ENCODE results near the gene CYP2R1.

Gene CYP2R1

GRCh38 chr11:14908214-14908880 lies 16.3 kb upstream of the CYP2R1 start:
- H3K27ac ChIP-seq = peak overlapping the region in 8 of 11 experiments; percentile 6 to 57 (median 22); a peak in 7 of 22 replicates
- no peaks in the 10 kb centered on the region for H4K20me1 ChIP-seq
- peak overlapping the region; percentile 52 to 98 (median 91) for H3K4me2 ChIP-seq
- H3K4me1 ChIP-seq = peaks cover 34 to 54% (median 49%) of the 10 kb centered on the region in 10 experiments
- no peaks in the 10 kb centered on the region for H3K27me3 ChIP-seq
- H3K4me3 ChIP-seq = no peak overlapping the region
- no peaks in the 10 kb centered on the region for H3K9me3 ChIP-seq (replicated peaks in 1 of 11)
- peak overlapping the region in 3 of 11 experiments; percentile 19 to 22 (median 22); a peak in 2 of 22 replicates for H3K9ac ChIP-seq
- no peaks in the 10 kb centered on the region for H3K36me3 ChIP-seq
- peak in 4 of 11 experiments; percentile 16 to 58 (median 46); a peak in 4 of 22 replicates for TF ChIP-seq Cebpa-rat (IDR thresholded peaks at IDR 0.05)

- TF ChIP-seq Cebpa-rat (IDR thresholded peaks at IDR 0.05) = 0 out of 22 replicates have a peak, but pooled peaks of 2 of the 11 experiments have one; percentile 26 to 41
- Histone ChIP-seq H3K9me3 (replicated peaks in 1 of 11) (no peaks in the 10 kb centered on the region), H3K27ac (peak overlapping the region in 8 of 11 experiments; percentile 16 to 60 (median 40); a peak in 13 of 22 replicates), H3K4me2 (peak overlapping the region; percentile 52 to 98 (median 91)), H3K4me3 (no peak overlapping the region), H3K9ac (peak overlapping the region in 4 of 11 experiments; percentile 6 to 51 (median 14); a peak in 2 of 22 replicates), H3K36me3 (no peaks in the 10 kb centered on the region), H3K4me1 (peaks cover 34 to 58% (median 50%) of the 10 kb centered on the region in 10 experiments), H3K27me3 (no peaks in the 10 kb centered on the region), H4K20me1 (no peaks in the 10 kb centered on the region)
Measured at GRCh38 chr11:14907411-14908213, 15.6 kb upstream of the CYP2R1 start.

GRCh38 chr11:14906993-14907392 lies 15.0 kb upstream of the CYP2R1 start:
- H3K4me3 ChIP-seq = no peak overlapping the region
- no peaks in the 10 kb centered on the region for H4K20me1 ChIP-seq
- H3K4me2 ChIP-seq = peak overlapping the region; percentile 52 to 98 (median 91); a peak in 20 of 22 replicates
- no peaks in the 10 kb centered on the region for H3K27me3 ChIP-seq
- H3K27ac ChIP-seq = peak overlapping the region in 4 of 11 experiments; percentile 24 to 60 (median 50); a peak in 4 of 22 replicates
- H3K4me1 ChIP-seq = peaks cover 34 to 60% (median 50%) of the 10 kb centered on the region in 10 experiments
- H3K9ac ChIP-seq = no peak overlapping the region
- H3K36me3 ChIP-seq = no peaks in the 10 kb centered on the region
- no peak for TF ChIP-seq Cebpa-rat (IDR thresholded peaks at IDR 0.05)
- H3K9me3 ChIP-seq (replicated peaks in 1 of 11) = no peaks in the 10 kb centered on the region

GRCh38 chr11:14906578-14906977 lies 14.5 kb upstream of the CYP2R1 start:
- no peak for TF ChIP-seq Cebpa-rat (IDR thresholded peaks at IDR 0.05)
- no peaks in the 10 kb centered on the region for H3K9me3 ChIP-seq (replicated peaks in 1 of 11)
- peak overlapping the region; percentile 64 to 98 (median 97); a peak in 20 of 22 replicates for H3K4me2 ChIP-seq
- peak overlapping the region in 3 of 10 experiments; percentile 70 to 76 (median 74); a peak in 2 of 20 replicates for H3K4me3 ChIP-seq
- no peaks in the 10 kb centered on the region for H3K36me3 ChIP-seq
- H3K4me1 ChIP-seq = peaks cover 34 to 60% (median 50%) of the 10 kb centered on the region in 10 experiments
- H4K20me1 ChIP-seq = no peaks in the 10 kb centered on the region
- no peak overlapping the region for H3K9ac ChIP-seq
- H3K27ac ChIP-seq = peak overlapping the region in 3 of 11 experiments; percentile 8 to 57 (median 12); a peak in 2 of 22 replicates
- H3K27me3 ChIP-seq = no peaks in the 10 kb centered on the region

GRCh38 chr11:14905104-14906033 lies 13.3 kb upstream of the CYP2R1 start:
- Histone ChIP-seq H3K27me3 (no peaks in the 10 kb centered on the region), H3K4me1 (peaks cover 34 to 60% (median 50%) of the 10 kb centered on the region in 10 experiments), H3K4me2 (peak overlapping the region; percentile 91 to 98 (median 97)), H3K9ac (peak overlapping the region; percentile 70 to 81 (median 77)), H3K4me3 (peak overlapping the region; percentile 54 to 76 (median 65)), H3K27ac (peak overlapping the region; percentile 15 to 77 (median 67); a peak in 20 of 22 replicates), H3K36me3 (no peaks in the 10 kb centered on the region), H3K9me3 (replicated peaks in 1 of 11) (no peaks in the 10 kb centered on the region), H4K20me1 (no peaks in the 10 kb centered on the region)
- TF ChIP-seq Cebpa-rat (IDR thresholded peaks at IDR 0.05) = no peak

- peak overlapping the region; percentile 91 to 98 (median 97) for H3K4me2 ChIP-seq
- peak overlapping the region; percentile 15 to 77 (median 67); a peak in 20 of 22 replicates for H3K27ac ChIP-seq
Measured at GRCh38 chr11:14904745-14905103, 12.7 kb upstream of the CYP2R1 start.

GRCh38 chr11:14902650-14903350 lies 10.8 kb upstream of the CYP2R1 start:
- Histone ChIP-seq H3K4me2 (peak overlapping the region in 4 of 11 experiments; percentile 6 to 21 (median 10); a peak in 2 of 22 replicates), H3K4me1 (peaks cover 40 to 64% (median 43%) of the 10 kb centered on the region in 10 experiments), H3K27me3 (no peaks in the 10 kb centered on the region), H3K36me3 (no peaks in the 10 kb centered on the region), H3K9me3 (replicated peaks in 1 of 11) (no peaks in the 10 kb centered on the region), H3K9ac (no peak overlapping the region), H4K20me1 (no peaks in the 10 kb centered on the region), H3K4me3 (no peak overlapping the region), H3K27ac (no peak overlapping the region)
- TF ChIP-seq Cebpa-rat (IDR thresholded peaks at IDR 0.05) = no peak

More at GRCh38 chr11:14904745-14905103, 12.7 kb upstream of the CYP2R1 start:
- Histone ChIP-seq H3K4me3 (peak overlapping the region; percentile 54 to 76 (median 65)), H3K27me3 (no peaks in the 10 kb centered on the region), H3K4me1 (peaks cover 34 to 60% (median 50%) of the 10 kb centered on the region in 10 experiments), H3K9me3 (replicated peaks in 1 of 11) (no peaks in the 10 kb centered on the region), H4K20me1 (no peaks in the 10 kb centered on the region), H3K36me3 (no peaks in the 10 kb centered on the region), H3K9ac (peak overlapping the region; percentile 70 to 81 (median 77))
- no peak for TF ChIP-seq Cebpa-rat (IDR thresholded peaks at IDR 0.05)

GRCh38 chr11:14898906-14899305 lies 6.9 kb upstream of the CYP2R1 start:
- Histone ChIP-seq H3K4me2 (peak overlapping the region in 5 of 11 experiments; percentile 19 to 60 (median 55); a peak in 8 of 22 replicates), H3K9me3 (replicated peaks in 1 of 11) (no peaks in the 10 kb centered on the region)

More at GRCh38 chr11:14898906-14899305, 6.9 kb upstream of the CYP2R1 start:
- Histone ChIP-seq H4K20me1 (no peaks in the 10 kb centered on the region), H3K36me3 (no peaks in the 10 kb centered on the region), H3K4me3 (no peak overlapping the region), H3K27ac (no peak overlapping the region), H3K9ac (no peak overlapping the region), H3K4me1 (peaks cover 10 to 67% (median 32%) of the 10 kb centered on the region in 10 experiments), H3K27me3 (no peaks in the 10 kb centered on the region)
- TF ChIP-seq Cebpa-rat (IDR thresholded peaks at IDR 0.05) = no peak

Data from BLaER1 treated with 17β-estradiol and CSF1 and Interleukin-3, amounts not matched to agents 10 nM and 100 nM (cell line).